VCaP (cell line): ENCODE data around the gene HES5.

Source experiments
- H3K27ac ChIP-seq: fragments of 450-650 bp; 2 replicates; pipeline ENCODE4 v1.5.1; 2017
- TF ChIP-seq, protein P1 (sequence below): fragments of 450-650 bp; conservative IDR thresholded peaks from 2 replicates; pipeline ENCODE4 v1.5.1; 2017; ENCODE audit warnings: mild to moderate bottlenecking, moderate library complexity

Gene HES5

DNA sequence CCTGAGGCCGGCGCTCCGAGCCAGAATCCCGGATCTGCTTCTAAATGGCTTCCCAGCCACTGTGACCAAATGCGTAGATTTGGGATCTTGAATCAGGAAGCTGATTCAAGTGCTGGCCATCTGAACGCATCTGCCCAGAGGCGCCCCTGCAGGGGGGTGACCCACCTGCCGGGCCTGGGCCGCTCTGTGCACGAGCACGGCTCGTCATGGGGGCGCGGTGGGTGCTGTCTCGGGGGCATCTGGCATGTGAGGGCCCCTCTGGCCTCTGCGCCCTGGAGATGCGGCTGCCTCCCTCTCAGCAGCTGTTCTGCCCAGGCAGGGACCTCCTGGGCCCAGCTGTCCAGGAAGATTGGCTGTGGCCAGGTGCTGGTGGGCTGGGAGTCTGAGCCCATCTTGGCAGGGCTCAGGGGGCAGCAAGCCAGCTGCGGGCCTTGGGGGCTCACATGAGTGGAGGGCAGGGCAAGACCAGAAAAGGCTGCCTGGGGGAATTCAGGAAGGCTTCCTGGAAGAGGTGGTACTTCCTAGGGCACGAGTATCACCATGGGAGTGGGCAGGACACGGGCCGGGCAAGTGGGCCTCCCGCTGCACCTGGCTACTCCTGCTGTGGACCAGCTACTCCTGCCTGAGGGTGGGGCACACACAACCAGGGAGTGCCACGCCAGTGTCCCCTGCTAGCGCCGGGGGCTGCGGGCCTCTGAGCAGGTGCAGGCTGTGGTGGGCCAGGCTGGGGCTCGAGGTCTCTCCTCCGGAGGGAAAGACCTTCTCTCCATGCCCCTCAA lies 28.8 kb downstream of the HES5 start:
- TF ChIP-seq, protein P1, sequence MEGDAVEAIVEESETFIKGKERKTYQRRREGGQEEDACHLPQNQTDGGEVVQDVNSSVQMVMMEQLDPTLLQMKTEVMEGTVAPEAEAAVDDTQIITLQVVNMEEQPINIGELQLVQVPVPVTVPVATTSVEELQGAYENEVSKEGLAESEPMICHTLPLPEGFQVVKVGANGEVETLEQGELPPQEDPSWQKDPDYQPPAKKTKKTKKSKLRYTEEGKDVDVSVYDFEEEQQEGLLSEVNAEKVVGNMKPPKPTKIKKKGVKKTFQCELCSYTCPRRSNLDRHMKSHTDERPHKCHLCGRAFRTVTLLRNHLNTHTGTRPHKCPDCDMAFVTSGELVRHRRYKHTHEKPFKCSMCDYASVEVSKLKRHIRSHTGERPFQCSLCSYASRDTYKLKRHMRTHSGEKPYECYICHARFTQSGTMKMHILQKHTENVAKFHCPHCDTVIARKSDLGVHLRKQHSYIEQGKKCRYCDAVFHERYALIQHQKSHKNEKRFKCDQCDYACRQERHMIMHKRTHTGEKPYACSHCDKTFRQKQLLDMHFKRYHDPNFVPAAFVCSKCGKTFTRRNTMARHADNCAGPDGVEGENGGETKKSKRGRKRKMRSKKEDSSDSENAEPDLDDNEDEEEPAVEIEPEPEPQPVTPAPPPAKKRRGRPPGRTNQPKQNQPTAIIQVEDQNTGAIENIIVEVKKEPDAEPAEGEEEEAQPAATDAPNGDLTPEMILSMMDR: no peak
- no peak overlapping the region for H3K27ac ChIP-seq

DNA sequence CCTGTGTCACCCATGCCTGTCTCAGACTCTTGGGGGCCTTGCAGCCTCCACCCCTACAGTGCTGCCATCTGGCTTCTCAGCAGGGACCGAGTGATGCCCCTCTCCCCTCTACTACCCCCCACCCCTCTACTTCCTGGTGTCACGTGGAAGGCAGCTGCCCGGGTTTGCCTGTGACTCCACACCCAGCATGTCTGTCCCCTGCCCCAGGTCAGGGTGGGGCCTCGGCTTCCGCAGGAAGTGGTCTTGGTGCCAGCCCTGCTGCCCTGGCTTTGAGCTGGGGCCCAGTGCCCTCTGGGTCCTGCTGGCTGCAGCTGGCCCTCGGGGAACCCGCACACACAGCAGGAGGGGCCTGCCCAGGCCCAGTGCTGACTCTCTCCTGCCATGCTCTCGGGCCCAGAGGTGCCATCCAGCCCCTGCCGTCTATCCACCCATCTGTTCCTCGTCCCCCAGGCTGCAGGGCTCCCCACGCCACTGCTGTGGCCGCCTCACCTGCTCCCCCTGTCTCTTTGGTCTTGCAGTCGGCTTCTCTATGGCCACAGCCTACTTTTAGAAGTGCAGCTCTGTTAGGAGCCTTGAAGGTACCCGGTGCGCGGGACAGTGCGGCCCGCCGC lies 30.0 kb downstream of the HES5 start:
- TF ChIP-seq, protein P1: no peak
- no peak overlapping the region for H3K27ac ChIP-seq

DNA sequence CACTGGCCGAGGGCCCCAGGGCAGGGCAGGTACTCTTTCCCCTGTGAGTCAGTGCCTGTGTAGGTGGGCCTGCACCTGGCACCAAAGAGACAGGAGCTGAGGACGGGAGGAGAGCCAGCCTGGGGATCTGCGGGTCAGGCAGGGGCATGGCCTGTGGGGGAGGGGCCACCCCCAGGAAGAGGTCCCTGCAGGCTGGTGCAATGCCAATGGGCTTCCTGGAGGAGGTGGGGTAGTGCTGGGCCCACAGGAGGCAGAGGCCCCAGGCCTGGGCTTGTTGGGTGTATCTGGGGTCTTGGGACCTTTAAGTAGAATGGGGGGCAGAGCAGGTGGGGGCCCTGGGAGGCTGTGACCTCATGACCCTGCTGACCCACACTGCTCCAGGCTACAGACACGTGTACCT lies 30.8 kb downstream of the HES5 start:
- TF ChIP-seq, protein P1: no peak
- H3K27ac ChIP-seq: no peak overlapping the region

DNA sequence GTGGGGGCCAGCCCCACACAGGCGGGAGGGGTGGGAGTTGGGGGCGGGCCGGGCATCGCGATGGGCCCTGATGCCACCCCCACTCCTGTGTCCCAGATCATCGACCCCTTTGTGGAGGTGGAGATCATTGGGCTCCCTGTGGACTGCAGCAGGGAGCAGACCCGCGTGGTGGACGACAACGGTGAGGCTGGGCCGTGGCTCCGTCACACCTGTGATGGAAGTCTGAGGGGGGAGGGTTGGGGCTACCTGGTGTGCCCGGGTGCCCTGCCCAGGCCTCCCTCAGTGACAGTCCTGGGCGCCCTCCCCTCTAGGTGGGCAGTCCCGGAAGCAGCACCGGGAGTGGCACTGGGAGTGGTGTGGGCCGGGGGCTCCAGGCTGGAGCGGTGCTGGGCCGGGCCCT lies 31.4 kb downstream of the HES5 start:
- TF ChIP-seq, protein P1: no peak
- no peak overlapping the region for H3K27ac ChIP-seq

DNA sequence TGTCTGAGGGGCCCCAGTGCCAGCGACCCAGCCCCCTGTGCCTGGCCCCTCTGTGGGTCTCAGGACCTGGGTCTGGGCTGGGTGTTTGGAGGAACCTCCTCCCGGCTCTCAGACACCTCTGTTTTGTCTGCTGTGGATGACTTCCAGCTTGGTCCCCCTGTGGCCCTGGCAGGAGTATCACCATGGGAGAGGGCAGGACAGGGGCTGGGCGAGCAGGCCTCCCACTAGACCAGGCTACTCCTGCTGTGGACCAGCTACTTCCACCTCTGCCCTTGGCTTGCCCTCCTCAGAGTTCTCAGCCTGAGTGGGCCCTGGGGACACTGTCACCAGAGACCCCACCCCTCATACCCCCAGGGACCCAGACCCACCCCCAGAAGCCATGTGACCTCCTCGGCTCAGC lies 32.2 kb downstream of the HES5 start:
- no peak overlapping the region for H3K27ac ChIP-seq
- TF ChIP-seq, protein P1: no peak

DNA sequence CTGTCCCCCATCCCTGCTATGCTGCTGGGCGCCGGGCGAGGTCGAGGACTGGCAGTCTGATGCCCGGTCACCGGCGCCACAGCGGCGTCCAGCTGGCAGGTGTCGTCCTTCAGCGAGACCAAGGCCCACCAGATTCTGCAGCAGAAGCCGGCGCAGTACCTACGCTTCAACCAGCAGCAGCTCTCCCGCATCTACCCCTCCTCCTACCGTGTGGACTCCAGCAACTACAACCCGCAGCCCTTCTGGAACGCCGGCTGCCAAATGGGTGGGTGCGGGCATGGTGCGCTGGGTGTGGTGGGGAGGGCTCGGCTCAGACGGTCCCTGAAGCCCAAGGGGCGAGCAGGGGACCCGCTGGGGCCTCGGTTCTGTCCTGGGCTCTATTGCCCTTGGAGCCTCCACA lies 33.3 kb downstream of the HES5 start:
- no peak overlapping the region for H3K27ac ChIP-seq
- TF ChIP-seq, protein P1: no peak

DNA sequence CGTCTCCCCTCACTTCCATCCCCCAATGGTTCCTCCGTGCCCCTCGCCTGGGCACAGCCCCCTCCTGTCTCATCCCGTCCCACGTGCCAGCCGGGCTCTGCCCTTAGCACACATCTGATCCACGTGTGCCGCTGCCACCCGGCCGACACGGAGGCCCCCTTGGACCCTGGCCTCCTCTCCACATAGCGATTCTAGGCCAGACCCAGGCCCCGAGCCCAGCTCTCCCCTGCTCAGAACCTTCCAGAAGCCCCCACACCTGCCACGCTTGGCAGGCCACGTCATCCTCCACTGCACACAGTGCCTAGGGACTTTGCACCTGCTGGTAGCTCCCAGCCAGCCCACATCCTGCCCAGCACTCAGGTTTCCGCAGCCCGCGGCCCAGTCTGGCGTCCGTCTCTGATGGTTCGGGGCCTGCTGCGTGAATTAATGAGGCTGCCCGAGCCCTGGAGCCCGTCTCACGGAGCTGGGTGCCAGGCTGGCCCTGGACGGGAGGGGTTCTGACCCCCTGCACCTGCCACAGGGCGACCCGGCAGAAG lies 33.9 kb downstream of the HES5 start:
- TF ChIP-seq, protein P1: no peak
- no peak overlapping the region for H3K27ac ChIP-seq
